Neural progenitor cell (in vitro differentiated cells): ENCODE measurements around the gene HMX1. TPM values are rescaled to one million over a fixed set of nuclear protein-coding genes. Genes with fewer than 3 reads are reported as not detected.

Experiments used
- DNase-seq: peaks from one replicate; pipeline ENCODE4 v3.0.0-alpha.2; 2016; ENCODE audit warnings: low spot score
- H2AFZ ChIP-seq: fragments of 200-600 bp; sonication (generic); replicated peaks from 2 replicates; pipeline ENCODE4 v1.6.1; 2016; ENCODE audit warnings: antibody characterized with exemption
- H3F3A ChIP-seq: fragments of 200-600 bp; sonication (generic); 2 replicates; pipeline ENCODE4 v1.6.1; 2016; ENCODE audit warnings: antibody characterized with exemption, low read depth
- H3K27ac ChIP-seq: fragments of 200-600 bp; sonication (generic); 2 replicates; pipeline ENCODE4 v1.5.1; 2016; ENCODE audit warnings: mild to moderate bottlenecking
- H3K27me3 ChIP-seq: fragments of 200-600 bp; sonication (generic); 2 replicates; pipeline ENCODE4 v1.6.1; 2016; ENCODE audit warnings: mild to moderate bottlenecking, moderate library complexity
- H3K36me3 ChIP-seq: fragments of 200-600 bp; sonication (generic); 2 replicates; pipeline ENCODE4 v1.5.1; 2016
- H3K4me1 ChIP-seq: fragments of 200-600 bp; sonication (generic); 2 replicates; pipeline ENCODE4 v1.6.1; 2016; ENCODE audit warnings: mixed run types
- H3K4me2 ChIP-seq: fragments of 200-600 bp; sonication (generic); 2 replicates; pipeline ENCODE4 v1.6.1; 2016
- H3K4me3 ChIP-seq: fragments of 200-600 bp; sonication (generic); 2 replicates; pipeline ENCODE4 v1.5.1; 2016
- H3K79me2 ChIP-seq: fragments of 200-600 bp; sonication (generic); 2 replicates; pipeline ENCODE4 v1.6.1; 2016; ENCODE audit warnings: low read depth
- H3K9ac ChIP-seq: fragments of 200-600 bp; sonication (generic); 2 replicates; pipeline ENCODE4 v1.6.1; 2016
- H3K9me3 ChIP-seq: fragments of 200-600 bp; sonication (generic); 2 replicates; pipeline ENCODE4 v1.5.1; 2016; ENCODE audit warnings: low read depth
- H4K20me1 ChIP-seq: fragments of 200-600 bp; sonication (generic); 2 replicates; pipeline ENCODE4 v1.6.1; 2016; ENCODE audit warnings: low read depth
- H3K27ac Mint-ChIP-seq: 3 replicates; pipeline ENCODE4 v1.8.0; 2021; ENCODE audit warnings: mixed read lengths
- H3K27me3 Mint-ChIP-seq: 2 replicates; pipeline ENCODE4 v1.8.0; 2022; ENCODE audit warnings: low read depth, mild to moderate bottlenecking, inconsistent platforms, moderate library complexity, mixed read lengths; ENCODE audit not compliant: insufficient read depth
- H3K36me3 Mint-ChIP-seq: 3 replicates; pipeline ENCODE4 v1.8.0; 2021; ENCODE audit warnings: mixed read lengths
- H3K4me1 Mint-ChIP-seq: 3 replicates; pipeline ENCODE4 v1.8.0; 2021; ENCODE audit warnings: mixed read lengths
- H3K4me3 Mint-ChIP-seq: 3 replicates; pipeline ENCODE4 v1.8.0; 2021; ENCODE audit warnings: mild to moderate bottlenecking, moderate library complexity, mixed read lengths
- H3K9me3 Mint-ChIP-seq: 3 replicates; pipeline ENCODE4 v1.8.0; 2020; ENCODE audit warnings: mixed read lengths
- CTCF ChIP-seq: fragments of 200-600 bp; sonication (generic); IDR thresholded peaks from 2 replicates; pipeline ENCODE4 v1.5.1; 2017; ENCODE audit warnings: antibody characterized with exemption, mild to moderate bottlenecking
- EZH2 ChIP-seq: fragments of 200-600 bp; sonication (generic); IDR thresholded peaks from 2 replicates; pipeline ENCODE4 v1.6.1; 2017; ENCODE audit warnings: antibody characterized with exemption, mild to moderate bottlenecking, moderate library complexity
- EZH2phosphoT487 ChIP-seq: fragments of 200-600 bp; sonication (generic); IDR thresholded peaks from 2 replicates; pipeline ENCODE4 v1.6.1; 2017; ENCODE audit warnings: antibody characterized with exemption
- total RNA-seq: library from RNA; depleted of rRNA; stranded (reverse); fragments of >200 nt; gene quantifications from 2 replicates; pipeline ENCODE4 v1.2.3, GENCODE V29; 2015; ENCODE audit warnings: low replicate concordance

The HMX1 gene
- total RNA-seq, 1 donor from 2014 or later = not detected

GRCh38 chr4:8863686-8864682 lies 7.7 kb downstream of the HMX1 start:
- peaks cover 3% of the 10 kb centered on the region for H3F3A ChIP-seq
- Mint-ChIP-seq H3K36me3 (no peaks in the 10 kb centered on the region), H3K27ac (no peak overlapping the region), H3K4me1 (peaks cover 6% of the 10 kb centered on the region), H3K9me3 (peaks cover 3% of the 10 kb centered on the region), H3K27me3 (peaks cover 77% of the 10 kb centered on the region), H3K4me3 (peak overlapping the region; percentile 42)
- no peak overlapping the region for H3K9ac ChIP-seq
- H3K79me2 ChIP-seq = no peaks in the 10 kb centered on the region
- H3K4me2 ChIP-seq = no peak overlapping the region
- TF ChIP-seq CTCF (no peak), EZH2phosphoT487 (no peak), EZH2 (no peak)
- no peak overlapping the region for H2AFZ ChIP-seq
- no peak overlapping the region for H3K4me3 ChIP-seq
- no peaks in the 10 kb centered on the region for H3K36me3 ChIP-seq
- H3K4me1 ChIP-seq = peaks cover 9% of the 10 kb centered on the region
- H3K9me3 ChIP-seq = no peaks in the 10 kb centered on the region
- H3K27ac ChIP-seq = no peak overlapping the region
- DNase-seq = no peak
- peaks cover 100% of the 10 kb centered on the region for H3K27me3 ChIP-seq
- peaks cover 94% of the 10 kb centered on the region for H4K20me1 ChIP-seq

GRCh38 chr4:8862800-8863685 lies 8.6 kb downstream of the HMX1 start:
- H3K27ac Mint-ChIP-seq = no peak overlapping the region
- H3K27me3 ChIP-seq = peaks cover 100% of the 10 kb centered on the region
- TF ChIP-seq EZH2 (peak; percentile 60), EZH2phosphoT487 (peak; percentile 85), CTCF (no peak)

GRCh38 chr4:8862334-8862733 lies 9.3 kb downstream of the HMX1 start:
- Mint-ChIP-seq H3K4me3 (no peak overlapping the region), H3K27ac (no peak overlapping the region), H3K36me3 (no peaks in the 10 kb centered on the region), H3K4me1 (peaks cover 2% of the 10 kb centered on the region), H3K27me3 (peaks cover 80% of the 10 kb centered on the region), H3K9me3 (peaks cover 3% of the 10 kb centered on the region)
- no peaks in the 10 kb centered on the region for H3K79me2 ChIP-seq
- H4K20me1 ChIP-seq = peaks cover 98% of the 10 kb centered on the region
- H3K9ac ChIP-seq = no peak overlapping the region
- H3K27me3 ChIP-seq = peaks cover 100% of the 10 kb centered on the region
- DNase-seq = no peak
- H3K4me1 ChIP-seq = peaks cover 18% of the 10 kb centered on the region
- H3K4me2 ChIP-seq = no peak overlapping the region
- no peak overlapping the region for H2AFZ ChIP-seq
- no peaks in the 10 kb centered on the region for H3K9me3 ChIP-seq
- no peaks in the 10 kb centered on the region for H3K36me3 ChIP-seq
- no peak overlapping the region for H3K27ac ChIP-seq
- H3F3A ChIP-seq = peaks cover 6% of the 10 kb centered on the region
- TF ChIP-seq CTCF = no peak
- H3K4me3 ChIP-seq = no peak overlapping the region

More at GRCh38 chr4:8862800-8863685, 8.6 kb downstream of the HMX1 start:
- H3K79me2 ChIP-seq = no peaks in the 10 kb centered on the region
- Mint-ChIP-seq H3K4me1 (peaks cover 2% of the 10 kb centered on the region), H3K36me3 (no peaks in the 10 kb centered on the region), H3K27me3 (peaks cover 74% of the 10 kb centered on the region), H3K9me3 (peaks cover 3% of the 10 kb centered on the region), H3K4me3 (no peak overlapping the region)
- DNase-seq = peak; percentile 33
- no peak overlapping the region for H2AFZ ChIP-seq
- H3K9me3 ChIP-seq = no peaks in the 10 kb centered on the region
- no peak overlapping the region for H3K27ac ChIP-seq
- H3K9ac ChIP-seq = no peak overlapping the region
- no peak overlapping the region for H3K4me2 ChIP-seq
- H4K20me1 ChIP-seq = peaks cover 94% of the 10 kb centered on the region
- no peaks in the 10 kb centered on the region for H3K36me3 ChIP-seq
- peaks cover 11% of the 10 kb centered on the region for H3K4me1 ChIP-seq
- no peak overlapping the region for H3K4me3 ChIP-seq
- H3F3A ChIP-seq = peaks cover 3% of the 10 kb centered on the region
